T-cell (primary cell): Measurements from ENCODE around the gene ABO. TPM values are rescaled to one million over a fixed set of nuclear protein-coding genes. Genes with fewer than 3 reads are reported as not detected.
"Not testable (repeated sequence)": the region's sequence is repeated elsewhere in the genome, so short reads cannot be mapped to it uniquely, and the experiment has no call there.

Experiments used
- ATAC-seq, 4 experiments: fragments of 200-7000 bp in 3 of 4; fragments of 150-1000 bp in 1 of 4; cut with Tn5 transposase; replicated peaks in 1 of 4; 1 replicate in 3 of 4; 2 replicates in 1 of 4; pipeline ENCODE4 v1.10.0; 2021; ENCODE audit warnings: moderate library complexity in 3 of 4, mild to moderate bottlenecking in 2 of 4, moderate number of reproducible peaks in 1 of 4
- CTCF ChIA-PET, 2 donors: fragments of 300-600 bp; sonication (Branson Sonifier 250); formaldehyde crosslinking; loops; one replicate each; lab custom pipeline; 2022; ENCODE audit warnings: antibody characterized with exemption in 2 of 2; lab: Charles Lee
- POLR2A ChIA-PET, 2 donors: fragments of 300-600 bp; sonication (Branson Sonifier 250); formaldehyde crosslinking; loops; one replicate each; lab custom pipeline; 2022; ENCODE audit warnings: antibody characterized with exemption in 2 of 2; lab: Charles Lee
- DNase-seq, 35 experiments: peaks; one replicate each; pipeline versions ENCODE4 v3.0.0 to v3.0.0-alpha.2; 2013 to 2023
- H3K27ac ChIP-seq: one replicate; pipeline ENCODE4 v1.5.1; 2013; ENCODE audit warnings: low read length
- H3K27me3 ChIP-seq, 2 experiments: replicated peaks in 1 of 2; 1 replicate in 1 of 2; 2 replicates in 1 of 2; pipeline versions ENCODE4 v1.6.1 to v1.7.0; 2013; ENCODE audit warnings: low read length in 1 of 2, mixed read lengths in 1 of 2; ENCODE audit not compliant: control insufficient read depth in 2 of 2, insufficient read depth in 2 of 2; ENCODE audit errors: extremely low read depth in 1 of 2
- H3K36me3 ChIP-seq, 2 donors: 1 replicate in 1 of 2; 2 replicates in 1 of 2; pipeline versions ENCODE4 v1.6.1 to v1.7.0; 2013; ENCODE audit warnings: low read length in 1 of 2; ENCODE audit not compliant: control insufficient read depth in 2 of 2, insufficient read depth in 1 of 2; ENCODE audit errors: extremely low read depth in 1 of 2
- H3K4me1 ChIP-seq, 2 experiments: 1 replicate in 1 of 2; 2 replicates in 1 of 2; pipeline versions ENCODE4 v1.6.1 to v1.7.0; 2013; ENCODE audit warnings: low read length in 2 of 2, mixed read lengths in 1 of 2; ENCODE audit not compliant: insufficient read depth in 2 of 2, control insufficient read depth in 1 of 2; ENCODE audit errors: extremely low read depth in 1 of 2
- H3K4me3 ChIP-seq, 2 donors: 1 replicate in 1 of 2; 2 replicates in 1 of 2; pipeline versions ENCODE4 v1.5.1 to v1.7.0; 2013; ENCODE audit warnings: mild to moderate bottlenecking in 2 of 2, low read length in 1 of 2, moderate library complexity in 1 of 2; ENCODE audit not compliant: control insufficient read depth in 1 of 2; ENCODE audit errors: extremely low read depth in 1 of 2
- H3K9me3 ChIP-seq: 2 replicates; pipeline ENCODE4 v1.7.0; 2013
- H3K27ac Mint-ChIP-seq, 2 donors: one replicate each; pipeline ENCODE4 v1.8.0; 2020 to 2021; ENCODE audit warnings: mild to moderate bottlenecking in 2 of 2, mixed read lengths in 2 of 2
- H3K27me3 Mint-ChIP-seq, 2 donors: one replicate each; pipeline ENCODE4 v1.8.0; 2021 to 2022; ENCODE audit warnings: mixed read lengths in 2 of 2
- H3K36me3 Mint-ChIP-seq: one replicate; pipeline ENCODE4 v1.8.0; 2021; ENCODE audit warnings: mixed read lengths
- H3K4me1 Mint-ChIP-seq, 3 donors: one replicate each; pipeline ENCODE4 v1.8.0; 2020 to 2022; ENCODE audit warnings: mixed read lengths in 3 of 3, mild to moderate bottlenecking in 1 of 3
- H3K4me3 Mint-ChIP-seq, 3 donors: one replicate each; pipeline ENCODE4 v1.8.0; 2020 to 2022; ENCODE audit warnings: mild to moderate bottlenecking in 3 of 3, mixed read lengths in 3 of 3, moderate library complexity in 3 of 3
- H3K9me3 Mint-ChIP-seq, 3 donors: one replicate each; pipeline ENCODE4 v1.8.0; 2020 to 2022; ENCODE audit warnings: mixed read lengths in 3 of 3
- WGBS: methylation state at CpG from one replicate; pipeline ENCODE4 v1.1.5; 2013; ENCODE audit warnings: missing lambda C conversion rate; ENCODE audit not compliant: insufficient coverage; 5-methylcytosine and 5-hydroxymethylcytosine counted together
- total RNA-seq, 35 experiments: library from RNA in 6 of 35; stranded (reverse) in 6 of 35; fragments of 120-200 nt in 1 of 35; gene quantifications; one replicate each; pipeline versions ENCODE4 v1.2.1 to v1.2.4 and lab custom pipeline; 2013 to 2026

ABO gene
- total RNA-seq, 5 donors from 2014 or later (not counting 1 experiment from before 2014, with no cell fraction given) = 0.06 to 1.8 (median 0.37) TPM; not detected in 1

DNA sequence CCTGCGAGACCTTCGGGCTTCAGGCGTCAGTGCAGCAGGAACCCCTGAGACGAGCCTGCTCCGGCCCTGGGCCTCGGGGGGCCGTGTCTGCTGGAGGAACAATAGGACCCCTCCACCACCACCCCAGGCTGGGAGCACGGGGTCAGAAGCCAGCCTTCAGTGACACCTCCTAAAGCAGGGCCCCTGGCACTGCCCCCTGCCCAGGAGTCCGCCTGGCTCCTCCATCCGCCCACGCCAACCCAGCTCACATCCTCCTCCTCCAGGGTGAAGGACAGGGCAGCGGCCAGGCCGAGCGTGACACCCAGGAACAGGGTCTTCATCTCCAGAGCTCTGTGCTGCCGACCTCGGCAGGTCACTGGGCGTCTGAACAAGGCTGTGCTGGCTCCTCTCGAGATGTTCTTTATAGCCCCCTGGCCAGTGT, 66.1 kb downstream of the ABO start, which contains the start of gene OBP2B:
Gene OBP2B, minus strand, starts transcription at position 371 of the 421 bp plus-strand sequence. Its CDS starts 51 bp downstream, at position 320.
- CTCF ChIA-PET, H3K36me3 Mint-ChIP-seq: not testable (repeated sequence)

DNA sequence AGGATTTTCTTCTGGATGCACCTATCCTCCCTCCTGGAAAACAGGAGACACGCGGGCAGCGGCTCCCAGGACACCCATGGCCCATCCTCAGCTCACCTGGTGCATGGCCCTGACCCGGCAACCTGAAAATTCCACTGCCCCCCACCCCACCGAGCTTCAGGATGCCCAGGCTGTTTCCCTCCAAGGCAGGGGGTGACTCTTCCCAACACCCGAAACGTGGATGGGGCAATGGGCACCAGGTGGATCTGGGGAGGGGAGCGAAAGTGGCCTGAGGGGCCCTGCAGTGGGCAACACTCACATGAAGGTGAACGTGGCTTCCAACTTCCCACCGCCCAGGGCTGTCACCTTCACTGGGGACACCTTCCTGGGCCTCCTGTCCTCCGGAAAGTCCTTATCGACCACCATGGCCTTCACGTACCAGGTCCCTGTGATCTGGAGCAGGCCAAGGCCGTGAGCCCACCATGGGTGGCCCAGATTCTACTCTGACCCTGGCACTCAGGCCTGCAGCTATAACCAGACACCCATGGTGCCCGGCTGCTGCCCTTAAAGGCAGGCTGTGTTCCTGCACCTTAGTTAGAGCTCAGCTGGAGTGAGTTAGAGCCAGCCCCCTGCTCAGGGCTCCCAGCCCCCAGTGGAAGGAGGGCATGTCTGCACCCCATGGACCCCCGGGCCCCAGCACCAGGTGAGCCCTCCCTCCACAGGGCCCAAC, 66.7 kb downstream of the ABO start:
- H3K9me3 Mint-ChIP-seq, H3K4me3 ChIP-seq, H3K9me3 ChIP-seq, CTCF ChIA-PET, H3K36me3 Mint-ChIP-seq, H3K4me1 ChIP-seq, H3K27ac ChIP-seq, H3K36me3 ChIP-seq, H3K4me3 Mint-ChIP-seq, POLR2A ChIA-PET, H3K4me1 Mint-ChIP-seq, ATAC-seq, H3K27ac Mint-ChIP-seq: not testable (repeated sequence)
- WGBS = 100% methylated on average over 2 of the region's 16 CpGs
- H3K27me3 Mint-ChIP-seq = peaks cover 23 to 45% of the 10 kb centered on the region in 2 donors
- H3K27me3 ChIP-seq = peaks cover 2 to 57% of the 10 kb centered on the region in 2 experiments
- peak in 1 of 35 experiments; percentile 4 for DNase-seq

More for the DNA sequence above, 66.1 kb downstream of the ABO start, which contains the start of gene OBP2B:
- H3K27ac Mint-ChIP-seq, H3K4me1 Mint-ChIP-seq, H3K4me3 ChIP-seq, H3K36me3 ChIP-seq, H3K9me3 ChIP-seq, H3K9me3 Mint-ChIP-seq, H3K27ac ChIP-seq, DNase-seq, H3K4me3 Mint-ChIP-seq, H3K4me1 ChIP-seq, ATAC-seq, POLR2A ChIA-PET: not testable (repeated sequence)
- peaks cover 2 to 52% of the 10 kb centered on the region in 2 experiments for H3K27me3 ChIP-seq
- no CpG with 5 or more reads among the region's 18 CpGs for WGBS
- peaks cover 23 to 45% of the 10 kb centered on the region in 2 donors for H3K27me3 Mint-ChIP-seq

DNA sequence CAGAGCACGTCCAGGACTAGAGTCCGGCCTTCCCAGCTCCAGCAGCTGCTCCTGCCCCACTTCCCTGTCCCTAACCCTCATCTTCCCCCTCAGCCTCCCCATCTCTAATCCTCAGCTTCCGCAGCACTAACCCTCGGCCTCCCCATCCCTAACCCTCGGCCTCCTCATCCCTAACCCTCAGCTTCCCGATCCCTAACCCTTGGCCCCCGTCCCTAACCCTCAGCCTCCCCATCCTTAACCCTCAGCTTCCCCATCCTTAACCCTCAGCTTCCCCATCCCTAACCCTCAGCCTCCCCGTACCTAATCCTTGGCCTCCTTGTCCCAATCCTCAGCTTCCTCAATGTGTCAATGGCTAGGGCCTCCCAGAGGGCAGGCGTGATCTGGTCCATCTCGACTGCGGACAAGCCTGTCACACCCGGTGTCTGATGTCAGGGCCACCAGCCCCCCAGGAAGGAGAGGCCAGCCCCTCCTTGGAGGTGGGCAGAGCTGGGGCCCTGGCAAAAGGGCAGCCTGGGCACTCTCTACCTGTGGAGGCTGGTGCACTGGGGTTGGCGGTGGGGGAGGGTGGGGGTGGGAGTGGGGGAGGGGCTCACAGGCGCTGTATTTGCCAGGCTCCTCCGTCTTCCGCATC, 67.3 kb downstream of the ABO start:
- Mint-ChIP-seq H3K27me3 (peaks cover 23 to 45% of the 10 kb centered on the region in 2 donors), H3K4me3 (no peak overlapping the region), H3K4me1 (no peaks in the 10 kb centered on the region), H3K9me3 (no peaks in the 10 kb centered on the region), H3K36me3 (no peaks in the 10 kb centered on the region), H3K27ac (peak overlapping the region in 1 of 2 donors; percentile 52)
- peaks cover 2 to 58% of the 10 kb centered on the region in 2 experiments for H3K27me3 ChIP-seq
- POLR2A ChIA-PET = no interaction called here
- no peaks in the 10 kb centered on the region for H3K4me1 ChIP-seq
- CTCF ChIA-PET = no interaction called here
- H3K27ac ChIP-seq = no peak overlapping the region
- no peak for ATAC-seq
- no peaks in the 10 kb centered on the region for H3K9me3 ChIP-seq
- WGBS = 64% methylated on average over 8 of the region's 16 CpGs
- H3K4me3 ChIP-seq = no peak overlapping the region
- H3K36me3 ChIP-seq = no peaks in the 10 kb centered on the region
- peak in 2 of 35 experiments; percentile 3 to 9 for DNase-seq

DNA sequence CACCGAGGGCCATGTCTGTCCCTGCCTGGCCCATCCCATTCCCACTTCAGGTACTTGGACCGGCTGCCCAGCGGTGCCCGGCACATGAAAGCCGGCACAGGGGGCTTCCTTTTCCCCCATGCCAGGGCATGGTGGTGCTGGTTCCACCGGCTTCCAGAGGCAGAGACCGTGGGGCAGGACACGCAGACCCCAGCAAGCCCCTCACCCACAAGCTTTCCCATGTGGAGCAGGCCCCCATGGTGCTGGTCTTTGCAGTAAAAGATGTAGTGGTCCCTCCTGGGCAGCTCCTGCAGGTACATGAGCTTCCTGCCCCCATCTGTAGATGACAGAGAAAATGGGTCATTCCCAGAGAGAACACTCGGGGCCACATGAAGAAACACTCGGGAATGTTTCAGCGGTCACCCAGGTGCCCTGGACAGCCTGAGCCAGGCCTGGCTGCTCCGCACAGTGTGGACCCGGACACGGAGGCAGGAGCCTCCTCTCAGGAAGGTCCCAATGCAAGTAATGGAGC, 67.9 kb downstream of the ABO start:
- H3K27ac ChIP-seq = no peak overlapping the region
- peaks cover 18 to 44% of the 10 kb centered on the region in 2 donors for H3K27me3 Mint-ChIP-seq
- DNase-seq (peak in 1 of 35 experiments; percentile 20), ATAC-seq (no peak)
- peaks cover 2 to 55% of the 10 kb centered on the region in 2 experiments for H3K27me3 ChIP-seq
- H3K4me1 ChIP-seq = no peaks in the 10 kb centered on the region
- H3K27ac Mint-ChIP-seq = no peak overlapping the region
- H3K9me3 Mint-ChIP-seq = no peaks in the 10 kb centered on the region
- no peaks in the 10 kb centered on the region for H3K36me3 Mint-ChIP-seq
- POLR2A ChIA-PET = no interaction called here
- no peaks in the 10 kb centered on the region for H3K36me3 ChIP-seq
- no peaks in the 10 kb centered on the region for H3K9me3 ChIP-seq
- H3K4me3 ChIP-seq = no peak overlapping the region
- WGBS = 79% methylated on average over 11 of the region's 14 CpGs
- no peaks in the 10 kb centered on the region for H3K4me1 Mint-ChIP-seq
- CTCF ChIA-PET = no interaction called here
- no peak overlapping the region for H3K4me3 Mint-ChIP-seq

DNA sequence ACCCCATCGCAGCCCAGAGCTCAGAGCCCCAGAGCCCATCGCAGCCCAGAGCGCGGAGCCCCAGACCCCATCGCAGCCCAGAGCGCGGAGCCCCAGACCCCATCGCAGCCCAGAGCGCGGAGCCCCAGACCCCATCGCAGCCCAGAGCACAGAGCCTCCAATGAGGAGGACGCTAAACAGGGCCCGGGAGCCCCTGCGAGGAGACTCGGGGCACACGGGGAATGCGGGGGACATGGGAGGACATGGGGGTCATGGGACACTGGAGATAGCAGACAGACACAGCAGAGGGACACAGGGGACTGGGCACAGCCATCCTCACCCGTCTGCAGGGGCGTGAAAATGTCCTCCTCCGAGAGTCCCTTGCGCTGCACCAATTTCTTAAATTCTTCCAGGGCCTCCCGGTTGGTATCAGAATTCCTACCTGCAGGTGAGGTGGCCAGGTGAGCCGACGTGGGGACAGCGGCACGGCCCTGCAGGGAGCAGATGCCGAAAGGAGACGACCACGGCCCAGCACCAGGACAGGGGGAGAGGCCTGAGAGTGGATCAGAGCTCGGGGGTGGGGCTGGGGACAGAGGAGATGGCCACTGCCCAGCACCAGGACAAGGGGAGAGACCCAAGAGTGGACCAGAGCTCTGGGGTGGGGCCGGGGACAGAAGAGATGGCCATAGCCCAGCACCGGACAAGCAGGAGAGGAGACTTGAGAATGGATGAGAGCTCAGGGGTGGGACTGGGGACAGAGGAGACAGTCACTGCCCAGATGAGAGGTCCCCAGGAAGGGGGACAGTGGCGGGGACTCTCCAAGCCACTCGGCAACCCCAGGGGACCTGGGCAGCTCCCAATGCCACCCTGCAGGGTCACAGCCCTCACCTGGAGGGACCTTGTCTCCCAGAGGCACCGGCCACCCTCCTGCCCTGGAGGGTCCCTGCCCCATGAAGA, 68.7 kb downstream of the ABO start:
- Mint-ChIP-seq H3K27ac (no peak overlapping the region), H3K4me3 (no peak overlapping the region), H3K27me3 (peaks cover 14 to 40% of the 10 kb centered on the region in 2 donors), H3K36me3 (no peaks in the 10 kb centered on the region), H3K9me3 (no peaks in the 10 kb centered on the region), H3K4me1 (no peaks in the 10 kb centered on the region)
- DNase-seq (peak in 1 of 35 experiments; percentile 4), ATAC-seq (no peak)
- peaks cover 0 to 62% of the 10 kb centered on the region in 2 experiments for H3K27me3 ChIP-seq
- no peaks in the 10 kb centered on the region for H3K9me3 ChIP-seq
- H3K27ac ChIP-seq = no peak overlapping the region
- H3K4me3 ChIP-seq = no peak overlapping the region
- no peaks in the 10 kb centered on the region for H3K36me3 ChIP-seq
- H3K4me1 ChIP-seq = no peaks in the 10 kb centered on the region
- ChIA-PET CTCF (no interaction called here), POLR2A (no interaction called here)
- WGBS = 78% methylated on average over 27 of the region's 35 CpGs

DNA sequence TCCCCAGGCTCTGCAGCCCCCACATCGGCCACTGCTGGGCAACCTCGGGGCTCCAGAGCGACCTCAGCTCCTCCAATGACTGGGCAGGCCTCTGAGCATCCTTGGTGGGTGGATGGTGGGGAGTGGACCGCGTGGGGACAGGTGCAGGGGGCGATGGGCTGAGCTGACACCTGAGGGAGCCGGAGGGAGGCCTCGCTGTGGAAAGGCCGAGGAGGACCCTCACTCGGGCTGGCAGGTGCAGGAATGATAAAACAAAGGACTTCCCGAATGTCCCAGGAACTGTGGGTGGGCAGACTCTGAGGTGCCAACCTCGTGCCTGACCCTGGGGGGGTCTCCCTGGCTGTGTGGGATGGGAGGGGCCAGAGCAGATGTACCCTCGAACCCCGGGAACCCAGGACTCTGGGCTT, 69.5 kb downstream of the ABO start:
- peaks cover 14 to 40% of the 10 kb centered on the region in 2 donors for H3K27me3 Mint-ChIP-seq
- ATAC-seq, H3K9me3 Mint-ChIP-seq, H3K4me1 ChIP-seq, H3K27ac Mint-ChIP-seq, H3K36me3 ChIP-seq, H3K4me3 ChIP-seq, H3K36me3 Mint-ChIP-seq, POLR2A ChIA-PET, H3K27ac ChIP-seq, H3K4me3 Mint-ChIP-seq, CTCF ChIA-PET, H3K9me3 ChIP-seq, H3K4me1 Mint-ChIP-seq: not testable (repeated sequence)
- DNase-seq = peak in 1 of 35 experiments; percentile 20
- WGBS = 71% methylated on average over 8 of the region's 14 CpGs
- H3K27me3 ChIP-seq = peaks cover 0 to 61% of the 10 kb centered on the region in 2 experiments
